H1 (cell line): ENCODE measurements around the gene SNX21. TPM values are rescaled to one million over a fixed set of nuclear protein-coding genes. Genes with fewer than 3 reads are reported as not detected.

ENCODE experiments used
- CTCF ChIA-PET: fragments of 300-600 bp; sonication (Branson Sonifier 250); formaldehyde crosslinking; loops from one replicate; lab custom pipeline; 2021; ENCODE audit not compliant: partially characterized antibody; lab: Charles Lee
- POLR2A ChIA-PET: fragments of 300-600 bp; sonication (Branson Sonifier 250); formaldehyde crosslinking; loops from one replicate; lab custom pipeline; 2021; ENCODE audit warnings: inconsistent platforms; ENCODE audit not compliant: partially characterized antibody; lab: Charles Lee
- DNase-seq, 2 experiments: peaks; one replicate each; pipeline versions ENCODE4 v3.0.0 to v3.0.0-alpha.2; 2010 to 2022; ENCODE audit warnings: low spot score in 2 of 2, low read depth in 1 of 2, mixed read lengths in 1 of 2
- FAIRE-seq: peaks from 2 replicates; lab custom pipeline; 2011; peaks lifted over from hg19 to GRCh38; lab: Jason Lieb, UNC
- H2AFZ ChIP-seq: 2 replicates; pipeline ENCODE4 v1.8.1; 2012; ENCODE audit warnings: low read length, inconsistent platforms
- H2AK5ac ChIP-seq: 2 replicates; pipeline ENCODE4 v1.6.1; 2013; ENCODE audit warnings: low read depth, low read length
- H2BK120ac ChIP-seq: replicated peaks from 2 replicates; pipeline ENCODE3; 2013; ENCODE audit warnings: low read depth, low read length, inconsistent platforms
- H2BK12ac ChIP-seq: 2 replicates; pipeline ENCODE4 v1.6.1; 2013; ENCODE audit warnings: low read depth, low read length
- H2BK15ac ChIP-seq: 2 replicates; pipeline ENCODE4 v1.6.1; 2013; ENCODE audit warnings: low read length
- H2BK20ac ChIP-seq: 2 replicates; pipeline ENCODE4 v1.6.1; 2013; ENCODE audit warnings: low read length
- H2BK5ac ChIP-seq: 2 replicates; pipeline ENCODE4 v1.6.1; 2013; ENCODE audit warnings: low read depth, low read length
- H3K14ac ChIP-seq: 2 replicates; pipeline ENCODE4 v1.6.1; 2013; ENCODE audit warnings: inconsistent platforms; ENCODE audit not compliant: insufficient read length
- H3K18ac ChIP-seq: 2 replicates; pipeline ENCODE4 v1.6.1; 2013; ENCODE audit warnings: low read length; ENCODE audit errors: extremely low read depth
- H3K23ac ChIP-seq: 2 replicates; pipeline ENCODE4 v1.6.1; 2013; ENCODE audit warnings: inconsistent platforms; ENCODE audit not compliant: insufficient read length
- H3K23me2 ChIP-seq: 2 replicates; pipeline ENCODE4 v1.6.1; 2013; ENCODE audit warnings: low read depth, low read length
- H3K27ac ChIP-seq: 2 replicates; pipeline ENCODE4 v1.6.1; 2011; ENCODE audit warnings: low read depth, low read length, inconsistent platforms
- H3K27me3 ChIP-seq, 4 experiments: replicated peaks in 1 of 4; 1 replicate in 1 of 4; 2 replicates in 3 of 4; pipeline versions ENCODE4 v1.6.1 to v1.8.1; 2011 to 2013; ENCODE audit warnings: low read length in 3 of 4, mild to moderate bottlenecking in 3 of 4, inconsistent platforms in 2 of 4, mixed read lengths in 2 of 4, moderate library complexity in 1 of 4; ENCODE audit not compliant: control insufficient read depth in 3 of 4, insufficient read depth in 3 of 4; ENCODE audit errors: extremely low read depth in 1 of 4
- H3K36me3 ChIP-seq, 4 experiments: 2 replicates each; pipeline versions ENCODE4 v1.6.1 to v1.8.1; 2011 to 2013; ENCODE audit warnings: mild to moderate bottlenecking in 4 of 4, low read length in 3 of 4, moderate library complexity in 2 of 4, control low read depth in 1 of 4, inconsistent platforms in 1 of 4; ENCODE audit not compliant: insufficient read depth in 4 of 4, control insufficient read depth in 2 of 4
- H3K4ac ChIP-seq: replicated peaks from 2 replicates; pipeline ENCODE3; 2013; ENCODE audit warnings: low read length, low read depth, mixed read lengths, inconsistent platforms; ENCODE audit not compliant: insufficient read length
- H3K4me1 ChIP-seq, 4 experiments: replicated peaks in 1 of 4; 1 replicate in 1 of 4; 2 replicates in 3 of 4; pipeline versions ENCODE4 v1.6.1 to v1.8.1; 2011 to 2013; ENCODE audit warnings: low read length in 3 of 4, inconsistent platforms in 2 of 4, mixed read lengths in 1 of 4; ENCODE audit not compliant: insufficient read depth in 4 of 4, control insufficient read depth in 3 of 4
- H3K4me2 ChIP-seq, 2 experiments: 2 replicates each; pipeline versions ENCODE4 v1.6.1 to v1.8.1; 2011 to 2013; ENCODE audit warnings: low read depth in 2 of 2, low read length in 2 of 2, control low read depth in 1 of 2, inconsistent platforms in 1 of 2, mild to moderate bottlenecking in 1 of 2; ENCODE audit not compliant: insufficient read depth in 1 of 2
- H3K4me3 ChIP-seq, 4 experiments: fragments of 200-600, 300-600 bp in 1 of 4; sonication (generic), shearing (Covaris generic), sonication (Bioruptor Twin) in 1 of 4; 2 replicates each; pipeline versions ENCODE4 v1.5.1 to v1.8.1; 2011 to 2016; ENCODE audit warnings: low read length in 4 of 4, low read depth in 3 of 4, control low read depth in 2 of 4, inconsistent platforms in 2 of 4, mild to moderate bottlenecking in 2 of 4, mixed read lengths in 1 of 4, moderate library complexity in 1 of 4; ENCODE audit not compliant: insufficient read depth in 2 of 4; ENCODE audit errors: extremely low read depth in 1 of 4
- H3K56ac ChIP-seq: replicated peaks from 2 replicates; pipeline ENCODE3; 2013; ENCODE audit warnings: low read depth, mild to moderate bottlenecking, mixed read lengths, low read length, inconsistent platforms; ENCODE audit not compliant: insufficient read length
- H3K79me1 ChIP-seq: 2 replicates; pipeline ENCODE4 v1.6.1; 2013; ENCODE audit warnings: low read depth, low read length, control low read depth
- H3K79me2 ChIP-seq, 2 experiments: 2 replicates each; pipeline versions ENCODE4 v1.6.1 to v1.8.1; 2012 to 2013; ENCODE audit warnings: low read length in 2 of 2, mild to moderate bottlenecking in 2 of 2, inconsistent platforms in 1 of 2; ENCODE audit not compliant: insufficient read depth in 2 of 2, control insufficient read depth in 1 of 2
- H3K9ac ChIP-seq, 4 experiments: replicated peaks in 1 of 4; 1 replicate in 1 of 4; 2 replicates in 3 of 4; pipeline versions ENCODE4 v1.6.1 to v1.8.1; 2011 to 2013; ENCODE audit warnings: low read depth in 3 of 4, low read length in 3 of 4, control low read depth in 2 of 4, mild to moderate bottlenecking in 2 of 4, moderate library complexity in 2 of 4, inconsistent platforms in 1 of 4; ENCODE audit errors: extremely low read depth in 1 of 4
- H3K9me3 ChIP-seq, 2 experiments: 2 replicates each; pipeline versions ENCODE4 v1.6.1 to v1.8.1; 2012 to 2013; ENCODE audit warnings: mild to moderate bottlenecking in 2 of 2, moderate library complexity in 2 of 2, control low read depth in 1 of 2, inconsistent platforms in 1 of 2, low read depth in 1 of 2, low read length in 1 of 2, mixed read lengths in 1 of 2; ENCODE audit not compliant: insufficient read depth in 2 of 2
- H4K20me1 ChIP-seq, 2 experiments: replicated peaks in 1 of 2; 2 replicates each; pipeline versions ENCODE3 to v1.8.1; 2011 to 2013; ENCODE audit warnings: inconsistent platforms in 2 of 2, low read length in 2 of 2, mild to moderate bottlenecking in 1 of 2; ENCODE audit not compliant: insufficient read depth in 2 of 2, control insufficient read depth in 1 of 2
- H4K5ac ChIP-seq: 2 replicates; pipeline ENCODE4 v1.6.1; 2013; ENCODE audit warnings: low read length, low read depth, mixed read lengths, inconsistent platforms; ENCODE audit not compliant: insufficient read length
- H4K8ac ChIP-seq: 2 replicates; pipeline ENCODE4 v1.8.0; 2013; ENCODE audit warnings: mild to moderate bottlenecking, moderate library complexity, low read length, inconsistent platforms; ENCODE audit not compliant: insufficient read depth; ENCODE audit errors: extremely low read depth
- H4K91ac ChIP-seq: replicated peaks from 2 replicates; pipeline ENCODE3; 2013; ENCODE audit warnings: low read length, mixed read lengths, inconsistent platforms; ENCODE audit not compliant: insufficient read length
- ASH2L ChIP-seq: fragments of 200-600, 300-600 bp; sonication (generic); IDR thresholded peaks from one replicate; pipeline ENCODE4 v1.7.1; 2017; ENCODE audit warnings: low read length
- BACH1 ChIP-seq: IDR thresholded peaks from 2 replicates; pipeline ENCODE4 v1.6.1; 2012; ENCODE audit warnings: low read length, improper control_type of control experiment
- BCL11A ChIP-seq, 2 experiments: IDR thresholded peaks; one replicate each; pipeline ENCODE4 v1.6.1; 2011; ENCODE audit warnings: low read depth in 2 of 2, low read length in 2 of 2, mild to moderate bottlenecking in 2 of 2
- E2F6 ChIP-seq: IDR thresholded peaks from 2 replicates; pipeline ENCODE4 v1.6.1; 2012; ENCODE audit warnings: inconsistent platforms
- HDAC6 ChIP-seq: IDR thresholded peaks from one replicate; pipeline ENCODE4 v1.7.1; 2012; ENCODE audit warnings: low read depth, mild to moderate bottlenecking, inconsistent platforms, low read length, moderate library complexity
- MAFK ChIP-seq: IDR thresholded peaks from 2 replicates; pipeline ENCODE4 v1.6.1; 2012; ENCODE audit warnings: low read depth, mild to moderate bottlenecking, improper control_type of control experiment, low read length
- NANOG ChIP-seq: IDR thresholded peaks from 2 replicates; pipeline ENCODE4 v1.6.1; 2011; ENCODE audit warnings: low read length, low read depth, mild to moderate bottlenecking, inconsistent platforms; ENCODE audit not compliant: insufficient read depth, poor library complexity, severe bottlenecking
- POU5F1 ChIP-seq: IDR thresholded peaks from 2 replicates; pipeline ENCODE4 v1.6.1; 2011; ENCODE audit warnings: low read depth, mild to moderate bottlenecking, low read length, moderate library complexity
- RFX5 ChIP-seq: IDR thresholded peaks from 2 replicates; pipeline ENCODE4 v1.6.1; 2011; ENCODE audit warnings: low read depth, low read length, improper control_type of control experiment, borderline replicate concordance
- RXRA ChIP-seq: IDR thresholded peaks from 2 replicates; pipeline ENCODE4 v1.6.1; 2011; ENCODE audit warnings: low read depth, mild to moderate bottlenecking, low read length, moderate library complexity; ENCODE audit not compliant: insufficient read depth
- SAP30 ChIP-seq: fragments of 300-600 bp; sonication (generic); IDR thresholded peaks from 2 replicates; pipeline ENCODE4 v1.7.1; 2012; ENCODE audit warnings: low read length, moderate library complexity, mild to moderate bottlenecking, inconsistent platforms; ENCODE audit not compliant: insufficient read depth, insufficient replicate concordance
- SIRT6 ChIP-seq: IDR thresholded peaks from one replicate; pipeline ENCODE4 v1.7.1; 2012; ENCODE audit warnings: low read length, inconsistent platforms
- TEAD4 ChIP-seq: IDR thresholded peaks from 2 replicates; pipeline ENCODE4 v1.6.1; 2012; ENCODE audit warnings: low read depth, low read length, inconsistent platforms, mixed read lengths
- WGBS, 2 experiments: shearing (Covaris generic) in 1 of 2; methylation state at CpG; one replicate each; pipeline versions ENCODE4 v1.1.6 to v1.1.7; 2013 to 2015; ENCODE audit warnings: low lambda C conversion rate in 2 of 2, mixed read lengths in 2 of 2, inconsistent platforms in 1 of 2, low coverage in 1 of 2, missing lambda C conversion rate in 1 of 2; ENCODE audit not compliant: insufficient replicate concordance in 2 of 2, insufficient coverage in 1 of 2, insufficient read length in 1 of 2; ENCODE audit errors: extremely low coverage in 1 of 2, missing lambda C conversion rate in 1 of 2; 5-methylcytosine and 5-hydroxymethylcytosine counted together
- polyA plus RNA-seq, 7 experiments: library from polyadenylated mRNA; depleted of rRNA in 3 of 7; stranded (reverse) in 5 of 7; unstranded in 2 of 7; fragments of >200 nt in 5 of 7; fragments of 200-250 nt in 2 of 7; gene quantifications; 1 replicate in 5 of 7; 2 replicates in 1 of 7; 4 replicates in 1 of 7; pipeline versions ENCODE4 v1.2.1 to v1.2.3, GENCODE V29; 2011 to 2013; ENCODE audit warnings: missing spikeins in 2 of 7, mixed read lengths in 2 of 7
- total RNA-seq: library from RNA; stranded (reverse); fragmentation: NEBNext Ultra II Directional; extraction: Animal tissue kit (Norgen Biotek cat#: 25700); gene quantifications from 2 replicates; pipeline ENCODE4 v1.2.1, GENCODE V29; 2021

Gene SNX21
- total and polyA plus RNA-seq, 2 of the 8 experiments (the other 6 are each of a cell fraction or from before 2014, with no cell fraction given) = 15.8 to 16.8 TPM

GRCh38 chr20:45867136-45867818 is 33.7 kb downstream of the SNX21 start:
- Histone ChIP-seq H2BK12ac (no peak overlapping the region), H2BK15ac (no peak overlapping the region), H3K4ac (no peak overlapping the region), H3K14ac (no peak overlapping the region), H3K23ac (no peak overlapping the region), H4K8ac (no peak overlapping the region), H3K23me2 (no peaks in the 10 kb centered on the region), H3K79me2 (no peaks in the 10 kb centered on the region), H3K9me3 (no peaks in the 10 kb centered on the region), H3K27ac (no peak overlapping the region), H3K4me2 (no peak overlapping the region), H3K36me3 (no peaks in the 10 kb centered on the region; a peak in 1 of 8 replicates), H2AFZ (no peak overlapping the region), H3K4me3 (no peak overlapping the region), H4K5ac (no peak overlapping the region), H2BK20ac (no peak overlapping the region), H3K18ac (no peak overlapping the region), H3K27me3 (no peaks in the 10 kb centered on the region), H3K9ac (no peak overlapping the region), H4K20me1 (no peaks in the 10 kb centered on the region), H2BK120ac (no peak overlapping the region), H4K91ac (no peak overlapping the region), H2BK5ac (no peak overlapping the region), H3K79me1 (no peaks in the 10 kb centered on the region), H3K56ac (no peak overlapping the region), H3K4me1 (no peaks in the 10 kb centered on the region), H2AK5ac (no peak overlapping the region)
- ChIA-PET CTCF (interaction anchor here (0.6 to 1.4 kb wide), 4 partner anchors 11 to 91 kb away, joined by 3 to 5 read pairs (median 4); no protein-coding TSS in a partner anchor), POLR2A (interaction anchor here (0.9 to 8.1 kb wide), 3 partner anchors 9 to 23 kb away, joined by 4 to 39 read pairs (median 5); partner anchors contain the start of genes NEURL2 and ZSWIM1)
- 91% methylated on average over 6 of the region's 6 CpGs; no CpG with 5 or more reads in 1 of the 2 experiments for WGBS, 2 experiments
- FAIRE-seq (no peak), DNase-seq (no peak)
- TF ChIP-seq POU5F1 = no peak
- TF ChIP-seq MAFK = no peak
- TF ChIP-seq SAP30 = no peak
- no peak for TF ChIP-seq RXRA
- TF ChIP-seq BACH1 = no peak
- TF ChIP-seq E2F6 = no peak
- no peak for TF ChIP-seq SIRT6
- TF ChIP-seq HDAC6 = no peak
- no peak for TF ChIP-seq ASH2L
- TF ChIP-seq TEAD4 = no peak
- no peak for TF ChIP-seq NANOG
- no peak for TF ChIP-seq RFX5
- no peak for TF ChIP-seq BCL11A (IDR thresholded peaks at IDR 0.05; ENCODE audit: low read depth in 2 of 2, low read length in 2 of 2)
